ENCODE data around the gene ATP2B2. TPM values are rescaled to one million over a fixed set of nuclear protein-coding genes. Genes with fewer than 3 reads are reported as not detected.

The ATP2B2 gene
- total RNA-seq, 1 donor from 2014 or later = not detected

DNA sequence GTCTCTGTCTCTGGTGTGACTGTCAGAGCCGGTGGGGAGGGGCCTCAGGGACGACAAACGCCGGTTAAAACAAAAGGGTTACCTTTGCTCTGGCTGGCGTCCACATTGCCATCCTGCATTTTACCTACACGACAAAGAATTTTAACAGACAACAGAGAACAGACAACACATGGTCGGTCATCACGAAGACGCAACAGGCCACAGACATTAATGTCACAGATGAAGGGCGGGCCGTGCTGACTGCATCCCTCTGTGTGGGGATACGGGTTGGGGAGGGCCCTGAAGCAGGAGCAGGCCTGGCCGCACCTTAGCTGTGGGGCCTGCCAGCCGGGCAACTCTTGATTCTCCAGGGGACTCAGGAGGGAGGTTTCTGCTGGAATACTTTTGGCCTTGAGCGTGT lies 126.2 kb downstream of the ATP2B2 start:
- H3K27me3 Mint-ChIP-seq (ENCODE audit: low read depth) = peaks cover 30% of the 10 kb centered on the region
- H3K4me1 Mint-ChIP-seq = no peaks in the 10 kb centered on the region
- DNase-seq (ENCODE audit: low spot score in 2 of 2, unreplicated experiment in 2 of 2) = no peak
- TF ChIP-seq, protein P1, sequence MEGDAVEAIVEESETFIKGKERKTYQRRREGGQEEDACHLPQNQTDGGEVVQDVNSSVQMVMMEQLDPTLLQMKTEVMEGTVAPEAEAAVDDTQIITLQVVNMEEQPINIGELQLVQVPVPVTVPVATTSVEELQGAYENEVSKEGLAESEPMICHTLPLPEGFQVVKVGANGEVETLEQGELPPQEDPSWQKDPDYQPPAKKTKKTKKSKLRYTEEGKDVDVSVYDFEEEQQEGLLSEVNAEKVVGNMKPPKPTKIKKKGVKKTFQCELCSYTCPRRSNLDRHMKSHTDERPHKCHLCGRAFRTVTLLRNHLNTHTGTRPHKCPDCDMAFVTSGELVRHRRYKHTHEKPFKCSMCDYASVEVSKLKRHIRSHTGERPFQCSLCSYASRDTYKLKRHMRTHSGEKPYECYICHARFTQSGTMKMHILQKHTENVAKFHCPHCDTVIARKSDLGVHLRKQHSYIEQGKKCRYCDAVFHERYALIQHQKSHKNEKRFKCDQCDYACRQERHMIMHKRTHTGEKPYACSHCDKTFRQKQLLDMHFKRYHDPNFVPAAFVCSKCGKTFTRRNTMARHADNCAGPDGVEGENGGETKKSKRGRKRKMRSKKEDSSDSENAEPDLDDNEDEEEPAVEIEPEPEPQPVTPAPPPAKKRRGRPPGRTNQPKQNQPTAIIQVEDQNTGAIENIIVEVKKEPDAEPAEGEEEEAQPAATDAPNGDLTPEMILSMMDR (IDR thresholded peaks at IDR 0.05; ENCODE audit: unreplicated experiment) = no peak
- no peak overlapping the region for H3K27ac Mint-ChIP-seq
- no peaks in the 10 kb centered on the region for H3K9me3 Mint-ChIP-seq
- no peak overlapping the region for H3K4me3 Mint-ChIP-seq
- no peaks in the 10 kb centered on the region for H3K36me3 Mint-ChIP-seq

DNA sequence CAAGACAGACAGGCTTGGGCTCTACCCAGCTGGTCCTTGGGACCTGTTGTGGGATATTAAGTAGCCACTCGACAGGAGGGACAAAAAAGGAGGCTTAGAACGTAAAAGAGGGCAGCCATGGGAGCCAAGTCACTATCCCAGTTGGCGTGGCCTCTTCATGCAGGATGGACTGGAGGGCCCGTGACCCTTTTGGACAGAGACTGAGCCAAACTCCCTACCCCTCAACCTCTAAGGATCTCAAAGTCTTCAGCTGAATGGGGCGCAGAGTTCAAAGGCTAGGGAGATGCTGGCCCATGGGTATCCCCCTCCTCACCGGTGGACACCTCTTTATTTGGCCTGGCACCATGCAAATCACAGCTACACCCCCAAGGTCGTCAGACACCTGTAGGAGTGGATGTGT lies 126.6 kb downstream of the ATP2B2 start:
- H3K4me3 Mint-ChIP-seq = no peak overlapping the region
- H3K27me3 Mint-ChIP-seq (ENCODE audit: low read depth) = peaks cover 26% of the 10 kb centered on the region
- H3K9me3 Mint-ChIP-seq = no peaks in the 10 kb centered on the region
- no peak for DNase-seq (ENCODE audit: low spot score in 2 of 2, unreplicated experiment in 2 of 2)
- H3K4me1 Mint-ChIP-seq = no peaks in the 10 kb centered on the region
- no peak overlapping the region for H3K27ac Mint-ChIP-seq
- H3K36me3 Mint-ChIP-seq = no peaks in the 10 kb centered on the region
- TF ChIP-seq, protein P1 (IDR thresholded peaks at IDR 0.05; ENCODE audit: unreplicated experiment) = no peak

DNA sequence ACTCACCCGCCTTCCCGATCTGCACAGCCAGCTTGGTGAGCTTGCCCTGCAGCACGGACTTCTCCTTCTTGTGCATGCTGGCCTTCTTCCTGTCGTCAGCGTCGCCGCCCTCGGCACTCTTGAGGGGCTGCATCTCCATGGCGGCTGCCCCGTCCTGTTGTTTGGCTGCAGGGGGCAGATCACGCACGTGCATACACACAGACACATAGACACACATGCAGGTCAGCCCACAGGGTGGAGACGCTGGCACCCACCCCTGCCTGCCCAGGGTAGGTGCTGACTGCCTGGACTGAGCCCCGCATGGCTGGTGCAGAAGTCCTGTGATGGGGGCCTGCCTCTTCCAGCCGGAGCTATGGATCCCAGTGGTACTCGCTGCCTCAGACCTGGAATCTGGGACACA lies 127.1 kb downstream of the ATP2B2 start:
- H3K36me3 Mint-ChIP-seq = no peaks in the 10 kb centered on the region
- H3K4me3 Mint-ChIP-seq = no peak overlapping the region
- no peak for DNase-seq (ENCODE audit: low spot score in 2 of 2, unreplicated experiment in 2 of 2)
- H3K9me3 Mint-ChIP-seq = no peaks in the 10 kb centered on the region
- no peak overlapping the region for H3K27ac Mint-ChIP-seq
- H3K27me3 Mint-ChIP-seq (ENCODE audit: low read depth) = peaks cover 21% of the 10 kb centered on the region
- no peaks in the 10 kb centered on the region for H3K4me1 Mint-ChIP-seq
- TF ChIP-seq, protein P1 (IDR thresholded peaks at IDR 0.05; ENCODE audit: unreplicated experiment) = no peak

DNA sequence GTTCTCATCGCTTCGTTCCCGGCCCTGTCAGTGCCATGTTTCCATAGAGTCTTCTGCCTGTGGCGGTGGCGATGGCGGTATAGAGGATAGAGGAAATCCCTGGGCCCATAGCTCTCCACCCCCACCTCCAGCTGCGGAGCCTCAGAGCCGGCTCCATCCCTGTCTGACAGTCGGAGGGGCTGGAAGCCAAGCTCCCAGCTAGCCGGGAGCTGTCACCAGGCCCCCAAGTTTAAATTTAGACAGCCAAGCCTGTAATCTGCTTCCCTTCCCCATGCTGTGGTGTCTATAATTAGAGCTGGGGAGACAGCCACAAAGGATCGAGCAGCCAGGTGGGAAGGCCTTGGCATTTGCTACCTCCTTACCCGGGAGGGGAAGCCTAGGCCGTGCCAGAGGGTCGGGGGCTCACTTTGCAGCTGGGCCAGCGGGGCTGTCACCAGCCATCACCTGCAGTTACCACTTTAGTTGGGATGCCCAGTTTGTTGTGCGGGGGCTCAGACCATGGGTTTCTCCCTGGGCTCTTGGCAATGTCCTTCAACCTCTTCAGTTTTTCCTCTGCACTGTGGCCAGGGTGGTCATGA lies 128.1 kb downstream of the ATP2B2 start:
- Mint-ChIP-seq H3K4me3 (no peak overlapping the region), H3K27me3 (ENCODE audit: low read depth) (peaks cover 16% of the 10 kb centered on the region), H3K36me3 (no peaks in the 10 kb centered on the region), H3K9me3 (no peaks in the 10 kb centered on the region), H3K4me1 (no peaks in the 10 kb centered on the region), H3K27ac (no peak overlapping the region)
- no peak for DNase-seq (ENCODE audit: low spot score in 2 of 2, unreplicated experiment in 2 of 2)
- TF ChIP-seq, protein P1 (IDR thresholded peaks at IDR 0.05; ENCODE audit: unreplicated experiment) = no peak

DNA sequence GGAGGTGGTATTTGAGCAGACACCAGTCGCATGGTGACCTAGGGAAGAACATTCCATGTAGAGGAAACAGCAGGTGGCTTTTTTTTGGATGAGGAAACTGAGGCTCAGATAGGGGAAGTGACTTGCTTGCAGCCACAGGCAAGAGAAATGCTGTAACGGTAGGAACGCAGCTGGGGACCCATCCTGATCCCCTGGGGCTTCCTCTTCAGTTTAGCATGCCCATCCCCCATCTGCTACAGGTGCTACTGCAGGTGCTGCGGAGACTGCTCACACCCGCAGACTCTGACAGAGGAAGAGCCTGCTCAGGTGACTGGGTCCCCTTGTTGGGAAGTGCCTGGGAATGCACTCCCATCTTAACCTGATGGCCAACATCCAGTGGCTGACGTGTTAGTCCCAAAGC lies 129.0 kb downstream of the ATP2B2 start:
- Mint-ChIP-seq H3K4me3 (no peak overlapping the region), H3K9me3 (no peaks in the 10 kb centered on the region), H3K27ac (no peak overlapping the region), H3K27me3 (ENCODE audit: low read depth) (peaks cover 16% of the 10 kb centered on the region), H3K4me1 (no peaks in the 10 kb centered on the region), H3K36me3 (no peaks in the 10 kb centered on the region)
- no peak for DNase-seq (ENCODE audit: low spot score in 2 of 2, unreplicated experiment in 2 of 2)
- TF ChIP-seq, protein P1 (IDR thresholded peaks at IDR 0.05; ENCODE audit: unreplicated experiment) = no peak
